A549 treated with AZD9567 at 1 μM for 4 hours (cell line): Measurements from ENCODE around the gene APOC3. TPM values are rescaled to one million over a fixed set of nuclear protein-coding genes. Genes with fewer than 3 reads are reported as not detected.

Source experiments
- total RNA-seq: library from RNA; stranded (reverse); fragments of 200-300 nt; extraction: Qiagen RNA extraction; gene quantifications from 5 replicates; pipeline ENCODE4 v1.2.3, GENCODE V29; 2022; ENCODE audit not compliant: insufficient read depth

The APOC3 gene
- not detected in 5 replicates for total RNA-seq

DNA sequence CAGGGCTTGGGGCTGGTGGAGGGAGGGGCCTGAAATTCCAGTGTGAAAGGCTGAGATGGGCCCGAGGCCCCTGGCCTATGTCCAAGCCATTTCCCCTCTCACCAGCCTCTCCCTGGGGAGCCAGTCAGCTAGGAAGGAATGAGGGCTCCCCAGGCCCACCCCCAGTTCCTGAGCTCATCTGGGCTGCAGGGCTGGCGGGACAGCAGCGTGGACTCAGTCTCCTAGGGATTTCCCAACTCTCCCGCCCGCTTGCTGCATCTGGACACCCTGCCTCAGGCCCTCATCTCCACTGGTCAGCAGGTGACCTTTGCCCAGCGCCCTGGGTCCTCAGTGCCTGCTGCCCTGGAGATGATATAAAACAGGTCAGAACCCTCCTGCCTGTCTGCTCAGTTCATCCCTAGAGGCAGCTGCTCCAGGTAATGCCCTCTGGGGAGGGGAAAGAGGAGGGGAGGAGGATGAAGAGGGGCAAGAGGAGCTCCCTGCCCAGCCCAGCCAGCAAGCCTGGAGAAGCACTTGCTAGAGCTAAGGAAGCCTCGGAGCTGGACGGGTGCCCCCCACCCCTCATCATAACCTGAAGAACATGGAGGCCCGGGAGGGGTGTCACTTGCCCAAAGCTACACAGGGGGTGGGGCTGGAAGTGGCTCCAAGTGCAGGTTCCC, at the start of gene APOC3:
Gene APOC3 (plus strand): TSS at position 383 of the 659 bp plus-strand sequence. CDS start 676 bp downstream, outside the sequence.

GRCh38 chr11:116787786-116788486, 41.8 kb upstream of the APOC3 start, which contains the start of gene ZPR1:
Gene ZPR1 (minus strand): TSS chr11:116788023. CDS start chr11:116787990, 33 bp downstream.

GRCh38 chr11:116791813-116792143, 37.9 kb upstream of the APOC3 start, which contains the start of gene APOA5:
Gene APOA5 (minus strand): TSS chr11:116791879. CDS start chr11:116791860, 19 bp downstream.

GRCh38 chr11:116823031-116823843, 6.5 kb upstream of the APOC3 start, which contains the start of gene APOA4:
Gene APOA4 (minus strand): TSS chr11:116823304. CDS start chr11:116823191, 113 bp downstream.

GRCh38 chr11:116837231-116838091, 7.8 kb downstream of the APOC3 start, which contains the start of gene APOA1:
Gene APOA1 (minus strand): TSS chr11:116837622. CDS start chr11:116837387, 235 bp downstream.

Other genes with a start within 250 kb of the APOC3 start
- 11.2 to 14.2 TPM (median 11.6 TPM) in 5 replicates for gene BUD13, start 56.9 kb upstream of the APOC3 start, total RNA-seq
- gene ZPR1, start 41.9 kb upstream of the APOC3 start, total RNA-seq = 41.0 to 61.3 TPM (median 58.4 TPM) in 5 replicates
- not detected in 5 replicates for gene APOA5, start 38.0 kb upstream of the APOC3 start, total RNA-seq
- gene APOA4, start 6.6 kb upstream of the APOC3 start, total RNA-seq = 0.05 TPM in 1 of 5 replicates, not detected in the others
- gene APOA1, start 7.7 kb downstream of the APOC3 start, total RNA-seq = 0.22 to 6.7 TPM (median 0.29 TPM) in 5 replicates